AG09309 (cell line): ENCODE results near the gene FARP1.

Experiments
- DNase-seq: peaks from one replicate; pipeline ENCODE4 v3.0.0-alpha.2; 2010; ENCODE audit warnings: low read depth
- H3K4me3 ChIP-seq: 2 replicates; pipeline ENCODE4 v1.5.1; 2011; ENCODE audit warnings: mild to moderate bottlenecking, low read depth, low read length, moderate library complexity; ENCODE audit not compliant: control insufficient read depth
- CTCF ChIP-seq: IDR thresholded peaks from 2 replicates; pipeline ENCODE4 v1.5.1; 2011; ENCODE audit warnings: mild to moderate bottlenecking, low read depth, low read length, inconsistent platforms; ENCODE audit not compliant: insufficient read depth, control insufficient read depth; ENCODE audit errors: missing control alignments

The FARP1 gene

GRCh38 chr13:98432638-98433037 is 289.7 kb downstream of the FARP1 start:
- no peak for DNase-seq
- no peak for TF ChIP-seq CTCF
- H3K4me3 ChIP-seq: no peak overlapping the region

GRCh38 chr13:98433654-98434053 is 290.8 kb downstream of the FARP1 start:
- no peak overlapping the region for H3K4me3 ChIP-seq
- no peak for TF ChIP-seq CTCF
- DNase-seq: no peak

GRCh38 chr13:98434060-98434459 is 291.2 kb downstream of the FARP1 start:
- DNase-seq: no peak
- no peak for TF ChIP-seq CTCF
- no peak overlapping the region for H3K4me3 ChIP-seq

- TF ChIP-seq CTCF: no peak
- H3K4me3 ChIP-seq: no peak overlapping the region
- DNase-seq: no peak
Measured at GRCh38 chr13:98435376-98435775, 292.5 kb downstream of the FARP1 start.

- DNase-seq: no peak
- H3K4me3 ChIP-seq: no peak overlapping the region
- no peak for TF ChIP-seq CTCF
Measured at GRCh38 chr13:98436233-98436910, 293.5 kb downstream of the FARP1 start.

- DNase-seq: no peak
- TF ChIP-seq CTCF: no peak
- no peak overlapping the region for H3K4me3 ChIP-seq
Measured at GRCh38 chr13:98438246-98439125, 295.6 kb downstream of the FARP1 start.
